H9 (cell line): Measurements from ENCODE around the gene PGGHG. TPM values are rescaled to one million over a fixed set of nuclear protein-coding genes. Genes with fewer than 3 reads are reported as not detected.

Experiments
- DNase-seq: peaks from one replicate; pipeline ENCODE4 v3.0.0-alpha.2; 2017
- H2AFZ ChIP-seq: one replicate; pipeline ENCODE4 v1.6.1; 2013; ENCODE audit warnings: mild to moderate bottlenecking, low read length, control low read depth, moderate library complexity
- H2AK5ac ChIP-seq: 2 replicates; pipeline ENCODE4 v1.6.1; 2013; ENCODE audit warnings: low read length, control low read depth, mixed read lengths; ENCODE audit not compliant: insufficient read length
- H2BK120ac ChIP-seq: one replicate; pipeline ENCODE4 v1.6.1; 2013; ENCODE audit warnings: low read depth, mild to moderate bottlenecking, low read length, control low read depth, inconsistent platforms; ENCODE audit not compliant: poor library complexity, severe bottlenecking
- H2BK12ac ChIP-seq: 2 replicates; pipeline ENCODE4 v1.6.1; 2013; ENCODE audit warnings: low read length, control low read depth, mixed read lengths, low read depth; ENCODE audit not compliant: insufficient read length
- H2BK15ac ChIP-seq: 2 replicates; pipeline ENCODE4 v1.6.1; 2013; ENCODE audit warnings: low read depth, low read length, control low read depth
- H2BK20ac ChIP-seq: one replicate; pipeline ENCODE4 v1.6.1; 2013; ENCODE audit warnings: low read depth, mild to moderate bottlenecking, low read length, control low read depth, inconsistent platforms; ENCODE audit not compliant: poor library complexity, severe bottlenecking
- H2BK5ac ChIP-seq: 2 replicates; pipeline ENCODE4 v1.6.1; 2013; ENCODE audit warnings: low read length, control low read depth, mixed read lengths; ENCODE audit not compliant: insufficient read length
- H3K14ac ChIP-seq: 2 replicates; pipeline ENCODE4 v1.6.1; 2013; ENCODE audit warnings: low read length, control low read depth; ENCODE audit not compliant: insufficient read depth
- H3K18ac ChIP-seq: 2 replicates; pipeline ENCODE4 v1.6.1; 2013; ENCODE audit warnings: low read depth, mild to moderate bottlenecking, mixed read lengths, low read length, control low read depth; ENCODE audit not compliant: insufficient read length
- H3K23ac ChIP-seq: 2 replicates; pipeline ENCODE4 v1.6.1; 2013; ENCODE audit warnings: low read length, control low read depth, mixed read lengths, low read depth; ENCODE audit not compliant: insufficient read length
- H3K23me2 ChIP-seq: 2 replicates; pipeline ENCODE4 v1.6.1; 2013; ENCODE audit warnings: low read depth, mild to moderate bottlenecking, mixed read lengths, low read length, control low read depth; ENCODE audit not compliant: insufficient read length, poor library complexity, severe bottlenecking
- H3K27ac ChIP-seq: 2 replicates; pipeline ENCODE4 v1.5.1; 2013; ENCODE audit warnings: low read length, control low read depth, mixed read lengths, low read depth; ENCODE audit not compliant: insufficient read length
- H3K27me3 ChIP-seq: 2 replicates; pipeline ENCODE4 v1.6.1; 2013; ENCODE audit warnings: low read length, control low read depth, inconsistent platforms; ENCODE audit not compliant: insufficient read depth
- H3K4ac ChIP-seq: 2 replicates; pipeline ENCODE4 v1.6.1; 2013; ENCODE audit warnings: low read depth, mild to moderate bottlenecking, control low read depth, inconsistent platforms, low read length, moderate library complexity
- H3K4me1 ChIP-seq: 2 replicates; pipeline ENCODE4 v1.6.1; 2013; ENCODE audit warnings: low read length, control low read depth, inconsistent platforms; ENCODE audit not compliant: insufficient read depth
- H3K4me2 ChIP-seq: 2 replicates; pipeline ENCODE4 v1.6.1; 2013; ENCODE audit warnings: low read length, control low read depth, mixed read lengths; ENCODE audit not compliant: insufficient read length, insufficient read depth
- H3K56ac ChIP-seq: 2 replicates; pipeline ENCODE4 v1.6.1; 2013; ENCODE audit warnings: low read depth, mild to moderate bottlenecking, mixed read lengths, low read length, control low read depth; ENCODE audit not compliant: insufficient read length
- H3K79me1 ChIP-seq: 2 replicates; pipeline ENCODE4 v1.6.1; 2013; ENCODE audit warnings: low read depth, mild to moderate bottlenecking, moderate library complexity, low read length, control low read depth, inconsistent platforms; ENCODE audit not compliant: insufficient read depth, poor library complexity, severe bottlenecking
- H3K79me2 ChIP-seq: 2 replicates; pipeline ENCODE4 v1.6.1; 2013; ENCODE audit warnings: low read length, control low read depth, inconsistent platforms; ENCODE audit not compliant: insufficient read depth
- H3K9ac ChIP-seq: 2 replicates; pipeline ENCODE4 v1.6.1; 2013; ENCODE audit warnings: low read length, control low read depth, mixed read lengths; ENCODE audit not compliant: insufficient read length; ENCODE audit errors: extremely low read depth
- H3K9me3 ChIP-seq: one replicate; pipeline ENCODE4 v1.6.1; 2013; ENCODE audit warnings: low read depth, low read length, inconsistent platforms; ENCODE audit not compliant: control insufficient read depth
- H3T11ph ChIP-seq: one replicate; pipeline ENCODE4 v1.6.1; 2013; ENCODE audit warnings: mild to moderate bottlenecking, low read length, control low read depth, inconsistent platforms
- H4K20me1 ChIP-seq: one replicate; pipeline ENCODE4 v1.6.1; 2013; ENCODE audit not compliant: control insufficient read depth, insufficient read length, insufficient read depth
- H4K5ac ChIP-seq: 2 replicates; pipeline ENCODE4 v1.6.1; 2013; ENCODE audit warnings: low read depth, mild to moderate bottlenecking, mixed read lengths, low read length, control low read depth; ENCODE audit not compliant: insufficient read length
- H4K8ac ChIP-seq: replicated peaks from 2 replicates; pipeline ENCODE4 v1.6.1; 2013; ENCODE audit warnings: low read length, control low read depth, mixed read lengths, low read depth; ENCODE audit not compliant: insufficient read length
- H4K91ac ChIP-seq: 2 replicates; pipeline ENCODE4 v1.6.1; 2013; ENCODE audit warnings: low read depth, mild to moderate bottlenecking, moderate library complexity, mixed read lengths, low read length, control low read depth; ENCODE audit not compliant: insufficient read length
- H3K27ac Mint-ChIP-seq, 3 experiments: 2 replicates in 2 of 3; 3 replicates in 1 of 3; pipeline ENCODE4 v1.8.0; 2020 to 2021; ENCODE audit warnings: mixed read lengths in 3 of 3, mild to moderate bottlenecking in 1 of 3, moderate library complexity in 1 of 3
- H3K27me3 Mint-ChIP-seq: 2 replicates; pipeline ENCODE4 v1.8.0; 2021; ENCODE audit warnings: low read depth, mild to moderate bottlenecking, moderate library complexity, mixed read lengths
- H3K36me3 Mint-ChIP-seq, 3 experiments: 2 replicates in 2 of 3; 3 replicates in 1 of 3; pipeline ENCODE4 v1.8.0; 2020 to 2021; ENCODE audit warnings: low read depth in 3 of 3, mixed read lengths in 3 of 3; ENCODE audit not compliant: insufficient read depth in 1 of 3
- H3K4me1 Mint-ChIP-seq, 2 experiments: 2 replicates each; pipeline ENCODE4 v1.8.0; 2020; ENCODE audit warnings: mixed read lengths in 2 of 2
- H3K4me3 Mint-ChIP-seq, 2 experiments: 2 replicates in 1 of 2; 3 replicates in 1 of 2; pipeline ENCODE4 v1.8.0; 2020 to 2021; ENCODE audit warnings: mild to moderate bottlenecking in 2 of 2, mixed read lengths in 2 of 2, moderate library complexity in 1 of 2
- H3K9me3 Mint-ChIP-seq, 2 experiments: 2 replicates in 1 of 2; 3 replicates in 1 of 2; pipeline ENCODE4 v1.8.0; 2020; ENCODE audit warnings: mild to moderate bottlenecking in 2 of 2, mixed read lengths in 2 of 2, moderate library complexity in 1 of 2
- WGBS: extraction: QIAGEN DNeasy Blood & Tissue Kit; methylation state at CpG from one replicate; pipeline ENCODE4 v1.1.7; 2013; ENCODE audit warnings: missing lambda C conversion rate, low lambda C conversion rate, mixed read lengths; ENCODE audit not compliant: insufficient read length; ENCODE audit errors: extremely low coverage; 5-methylcytosine and 5-hydroxymethylcytosine counted together
- total RNA-seq: library from RNA; stranded (reverse); gene quantifications from 2 replicates; pipeline ENCODE4 v1.2.1, GENCODE V29; 2021
- TF ChIP-seq, protein P1 (sequence below): fragments of 200-600 bp; sonication (generic); conservative IDR thresholded peaks from 3 replicates; pipeline ENCODE4 v1.8.0; 2021; ENCODE audit warnings: antibody characterized with exemption, mild to moderate bottlenecking

PGGHG gene
- total RNA-seq, 1 experiment from 2014 or later, result 58.3 TPM

- H3K27ac ChIP-seq, result no peak overlapping the region
- H3K23me2 ChIP-seq, result no peaks in the 10 kb centered on the region
- DNase-seq, result no peak
- H2BK20ac ChIP-seq, result no peak overlapping the region
- Mint-ChIP-seq H3K4me1 (peaks cover 23 to 27% of the 10 kb centered on the region in 2 experiments), H3K27ac (no peak overlapping the region), H3K4me3 (no peak overlapping the region), H3K36me3 (peaks cover 0 to 6% (median 3%) of the 10 kb centered on the region in 3 experiments; a peak in 4 of 7 replicates), H3K9me3 (peaks cover 26 to 27% of the 10 kb centered on the region in 2 experiments), H3K27me3 (peaks cover 5% of the 10 kb centered on the region)
- H2BK15ac ChIP-seq, result no peak overlapping the region
- no peak overlapping the region for H3T11ph ChIP-seq
- H3K9me3 ChIP-seq, result no peaks in the 10 kb centered on the region
- no peak overlapping the region for H4K91ac ChIP-seq
- H3K4me2 ChIP-seq, result no peak overlapping the region
- TF ChIP-seq, protein P1, sequence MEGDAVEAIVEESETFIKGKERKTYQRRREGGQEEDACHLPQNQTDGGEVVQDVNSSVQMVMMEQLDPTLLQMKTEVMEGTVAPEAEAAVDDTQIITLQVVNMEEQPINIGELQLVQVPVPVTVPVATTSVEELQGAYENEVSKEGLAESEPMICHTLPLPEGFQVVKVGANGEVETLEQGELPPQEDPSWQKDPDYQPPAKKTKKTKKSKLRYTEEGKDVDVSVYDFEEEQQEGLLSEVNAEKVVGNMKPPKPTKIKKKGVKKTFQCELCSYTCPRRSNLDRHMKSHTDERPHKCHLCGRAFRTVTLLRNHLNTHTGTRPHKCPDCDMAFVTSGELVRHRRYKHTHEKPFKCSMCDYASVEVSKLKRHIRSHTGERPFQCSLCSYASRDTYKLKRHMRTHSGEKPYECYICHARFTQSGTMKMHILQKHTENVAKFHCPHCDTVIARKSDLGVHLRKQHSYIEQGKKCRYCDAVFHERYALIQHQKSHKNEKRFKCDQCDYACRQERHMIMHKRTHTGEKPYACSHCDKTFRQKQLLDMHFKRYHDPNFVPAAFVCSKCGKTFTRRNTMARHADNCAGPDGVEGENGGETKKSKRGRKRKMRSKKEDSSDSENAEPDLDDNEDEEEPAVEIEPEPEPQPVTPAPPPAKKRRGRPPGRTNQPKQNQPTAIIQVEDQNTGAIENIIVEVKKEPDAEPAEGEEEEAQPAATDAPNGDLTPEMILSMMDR, result no peak
- H3K79me1 ChIP-seq, result no peaks in the 10 kb centered on the region
- no peak overlapping the region for H2BK120ac ChIP-seq
- no peak overlapping the region for H3K9ac ChIP-seq
- H2BK5ac ChIP-seq, result no peak overlapping the region
- no peak overlapping the region for H2AFZ ChIP-seq
- H3K56ac ChIP-seq, result no peak overlapping the region
- H2AK5ac ChIP-seq, result no peak overlapping the region
- no peak overlapping the region for H3K23ac ChIP-seq
- WGBS, result no CpG with 5 or more reads among the region's 13 CpGs
- H4K8ac ChIP-seq, result no peak overlapping the region
- H2BK12ac ChIP-seq, result no peak overlapping the region
- H4K20me1 ChIP-seq, result no peaks in the 10 kb centered on the region
- no peak overlapping the region for H4K5ac ChIP-seq
- no peak overlapping the region for H3K14ac ChIP-seq
- no peak overlapping the region for H3K4ac ChIP-seq
- H3K79me2 ChIP-seq, result no peaks in the 10 kb centered on the region
- H3K27me3 ChIP-seq, result no peaks in the 10 kb centered on the region
- H3K4me1 ChIP-seq, result peaks cover 6% of the 10 kb centered on the region
- no peak overlapping the region for H3K18ac ChIP-seq
Observed at GRCh38 chr11:266676-267439, 22.1 kb upstream of the PGGHG start.
